ENCODE results near the gene RER1.

Gene RER1

DNA sequence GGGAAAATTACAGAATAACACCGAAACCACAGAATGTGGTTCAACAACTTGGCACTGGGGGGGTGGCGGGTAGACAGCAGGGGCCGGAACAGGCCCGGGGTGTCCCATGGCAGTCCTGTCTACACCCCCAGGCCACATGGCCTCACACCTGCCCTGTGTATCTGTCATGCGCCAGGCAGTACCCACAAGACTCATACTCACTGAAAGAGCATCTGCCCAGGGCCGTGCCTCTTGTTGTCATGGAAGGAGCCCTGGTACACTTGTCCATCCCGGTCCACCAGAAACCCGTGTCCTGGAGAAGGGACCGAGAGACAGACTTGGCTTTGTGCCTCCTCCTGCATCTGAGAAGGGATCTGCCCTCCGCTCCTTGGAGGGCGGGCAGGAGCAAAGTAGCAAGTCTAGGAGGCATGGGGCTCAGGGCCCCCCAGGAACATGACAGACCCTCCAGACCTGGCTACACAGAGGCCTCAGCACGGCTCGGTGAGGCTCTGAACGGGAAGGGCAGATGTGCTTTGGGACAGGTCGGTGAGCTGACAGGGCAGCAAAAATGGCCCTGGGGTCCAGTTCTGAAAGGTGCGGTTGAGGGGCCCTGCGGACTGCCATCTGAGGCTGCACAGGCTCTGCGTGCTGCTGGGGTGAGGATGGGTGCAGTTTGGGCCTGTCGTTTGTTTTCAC is 5.9 kb upstream of the RER1 start:
- no peaks in the 10 kb centered on the region for H3K27me3 ChIP-seq (ENCODE audit: control insufficient read depth in 1 of 2, insufficient read depth in 1 of 2, low read length in 2 of 2)
- H4K91ac ChIP-seq (ENCODE audit: low read length), result no peak overlapping the region
- no peak overlapping the region for H2AFZ ChIP-seq (ENCODE audit: low read depth, low read length)
- 94% methylated on average over 19 of the region's 19 CpGs for WGBS
- H4K8ac ChIP-seq (ENCODE audit: low read length), result no peak overlapping the region
- no peak overlapping the region for H2BK5ac ChIP-seq (ENCODE audit: low read depth, low read length, poor library complexity, severe bottlenecking)
- H3K18ac ChIP-seq (ENCODE audit: low read depth in 1 of 2, low read length in 2 of 2), result no peak overlapping the region
- no peak overlapping the region for H2BK15ac ChIP-seq (ENCODE audit: low read depth, poor library complexity, severe bottlenecking)
- H3K4me3 ChIP-seq (ENCODE audit: insufficient read depth in 1 of 2, low read depth in 1 of 2, low read length in 2 of 2), result no peak overlapping the region
- H3K27ac ChIP-seq (ENCODE audit: low read length, poor library complexity, severe bottlenecking), result no peak overlapping the region
- H3K4me2 ChIP-seq (ENCODE audit: low read length, poor library complexity, severe bottlenecking), result peak overlapping the region; percentile 18
- no peak for DNase-seq
- no peak overlapping the region for H3K4ac ChIP-seq (ENCODE audit: low read depth in 1 of 2, low read length in 2 of 2)
- no peak overlapping the region for H2BK12ac ChIP-seq (ENCODE audit: low read length in 2 of 2)
- no peak overlapping the region for H2AK5ac ChIP-seq (ENCODE audit: low read length, severe bottlenecking)
- H3K36me3 ChIP-seq (ENCODE audit: control insufficient read depth in 1 of 2, insufficient read depth in 2 of 2, low read depth in 1 of 2, low read length in 2 of 2), result peaks cover 17 to 40% of the 10 kb centered on the region in 2 experiments
- peaks cover 15% of the 10 kb centered on the region for H3K4me1 ChIP-seq (ENCODE audit: control insufficient read depth, insufficient read depth, low read depth, low read length)
- no peak overlapping the region for H2BK120ac ChIP-seq (ENCODE audit: low read depth, low read length)
- no peaks in the 10 kb centered on the region for H3K9me3 ChIP-seq (ENCODE audit: control insufficient read depth, low read length)
- H3K79me1 ChIP-seq (replicated peaks; ENCODE audit: low read length, poor library complexity, severe bottlenecking), result peaks cover 16% of the 10 kb centered on the region
- H3K9ac ChIP-seq (ENCODE audit: low read length), result no peak overlapping the region
- H3K23ac ChIP-seq (ENCODE audit: low read length in 2 of 2), result no peak overlapping the region
- H3K14ac ChIP-seq (ENCODE audit: low read length in 2 of 2), result no peak overlapping the region

GRCh38 chr1:2386636-2387611 is 4.7 kb upstream of the RER1 start:
- 97% methylated on average over 30 of the region's 30 CpGs for WGBS

DNA sequence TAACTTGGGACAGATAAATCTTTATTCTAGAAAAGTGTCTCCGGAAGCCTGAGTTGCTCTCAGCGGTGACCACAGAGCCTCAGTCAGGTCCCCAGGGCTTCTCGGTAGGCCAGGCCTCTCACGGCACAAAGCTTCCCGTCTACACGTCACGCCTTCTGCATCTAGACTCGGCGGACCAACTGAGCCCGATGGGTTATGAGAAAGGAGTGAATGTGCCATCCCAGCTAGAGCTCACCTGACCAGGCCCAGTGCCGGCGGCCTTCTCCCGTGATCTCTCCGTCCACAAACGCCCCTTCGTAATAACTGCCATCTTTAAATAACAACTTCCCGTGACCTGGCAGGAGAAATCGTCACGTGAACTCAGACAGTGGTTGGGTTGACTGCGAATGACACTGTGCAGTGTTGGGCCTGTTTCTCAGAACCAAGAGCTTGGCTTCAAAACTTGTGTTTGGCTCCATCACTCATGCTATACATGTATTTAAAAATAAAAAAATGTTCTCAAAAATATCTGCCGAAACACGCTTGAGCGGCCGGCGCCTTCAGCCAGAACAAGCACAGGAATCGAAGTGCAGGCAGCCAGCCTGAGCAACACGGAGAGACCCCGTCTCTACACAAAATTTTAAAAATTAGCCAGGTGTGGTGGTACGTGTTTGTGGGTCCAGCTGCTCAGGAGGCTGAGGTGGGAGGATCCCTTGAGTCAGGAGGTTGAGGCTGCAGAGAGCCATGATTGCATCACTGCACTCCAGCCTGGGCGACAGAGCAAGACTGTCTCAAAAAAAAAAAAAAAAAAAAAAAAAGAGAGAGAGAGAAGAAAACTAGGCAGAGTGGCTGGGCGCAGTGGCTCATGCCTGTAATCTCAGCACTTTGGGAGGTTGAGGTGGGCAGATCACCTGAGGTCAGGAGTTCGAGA is 3.4 kb upstream of the RER1 start:
- no peak overlapping the region for H3K23ac ChIP-seq (ENCODE audit: low read length in 2 of 2)
- H3K4me2 ChIP-seq (ENCODE audit: low read length, poor library complexity, severe bottlenecking), result no peak overlapping the region
- no peak overlapping the region for H3K27ac ChIP-seq (ENCODE audit: low read length, poor library complexity, severe bottlenecking)
- no peak overlapping the region for H2BK12ac ChIP-seq (ENCODE audit: low read length in 2 of 2)
- H3K4ac ChIP-seq (ENCODE audit: low read depth in 1 of 2, low read length in 2 of 2), result no peak overlapping the region
- peaks cover 18% of the 10 kb centered on the region for H3K79me1 ChIP-seq (replicated peaks; ENCODE audit: low read length, poor library complexity, severe bottlenecking)
- no peak for DNase-seq
- peaks cover 21 to 41% of the 10 kb centered on the region in 2 experiments for H3K36me3 ChIP-seq (ENCODE audit: control insufficient read depth in 1 of 2, insufficient read depth in 2 of 2, low read depth in 1 of 2, low read length in 2 of 2)
- H3K4me1 ChIP-seq (ENCODE audit: control insufficient read depth, insufficient read depth, low read depth, low read length), result peaks cover 15% of the 10 kb centered on the region
- H2BK15ac ChIP-seq (ENCODE audit: low read depth, poor library complexity, severe bottlenecking), result no peak overlapping the region
- no peak overlapping the region for H3K9ac ChIP-seq (ENCODE audit: low read length)
- H3K9me3 ChIP-seq (ENCODE audit: control insufficient read depth, low read length), result no peaks in the 10 kb centered on the region
- no peak overlapping the region for H2BK5ac ChIP-seq (ENCODE audit: low read depth, low read length, poor library complexity, severe bottlenecking)
- no peak overlapping the region for H4K91ac ChIP-seq (ENCODE audit: low read length)
- no peak overlapping the region for H3K18ac ChIP-seq (ENCODE audit: low read depth in 1 of 2, low read length in 2 of 2)
- no peak overlapping the region for H4K8ac ChIP-seq (ENCODE audit: low read length)
- H2AFZ ChIP-seq (ENCODE audit: low read depth, low read length), result no peak overlapping the region
- H2BK120ac ChIP-seq (ENCODE audit: low read depth, low read length), result no peak overlapping the region
- no peak overlapping the region for H3K4me3 ChIP-seq (ENCODE audit: insufficient read depth in 1 of 2, low read depth in 1 of 2, low read length in 2 of 2)
- no peaks in the 10 kb centered on the region for H3K27me3 ChIP-seq (ENCODE audit: control insufficient read depth in 1 of 2, insufficient read depth in 1 of 2, low read length in 2 of 2)
- 97% methylated on average over 32 of the region's 32 CpGs for WGBS
- no peak overlapping the region for H3K14ac ChIP-seq (ENCODE audit: low read length in 2 of 2)
- no peak overlapping the region for H2AK5ac ChIP-seq (ENCODE audit: low read length, severe bottlenecking)

More at GRCh38 chr1:2386636-2387611, 4.7 kb upstream of the RER1 start:
- Histone ChIP-seq H2BK12ac (ENCODE audit: low read length in 2 of 2) (no peak overlapping the region), H3K23ac (ENCODE audit: low read length in 2 of 2) (no peak overlapping the region), H3K9ac (ENCODE audit: low read length) (no peak overlapping the region), H2AFZ (ENCODE audit: low read depth, low read length) (no peak overlapping the region), H2BK5ac (ENCODE audit: low read depth, low read length, poor library complexity, severe bottlenecking) (no peak overlapping the region), H3K4me2 (ENCODE audit: low read length, poor library complexity, severe bottlenecking) (no peak overlapping the region), H3K4me3 (ENCODE audit: insufficient read depth in 1 of 2, low read depth in 1 of 2, low read length in 2 of 2) (no peak overlapping the region), H3K79me1 (replicated peaks; ENCODE audit: low read length, poor library complexity, severe bottlenecking) (peaks cover 20% of the 10 kb centered on the region), H2BK15ac (ENCODE audit: low read depth, poor library complexity, severe bottlenecking) (no peak overlapping the region), H2BK120ac (ENCODE audit: low read depth, low read length) (no peak overlapping the region), H3K36me3 (ENCODE audit: control insufficient read depth in 1 of 2, insufficient read depth in 2 of 2, low read depth in 1 of 2, low read length in 2 of 2) (peaks cover 17 to 40% of the 10 kb centered on the region in 2 experiments), H3K4me1 (ENCODE audit: control insufficient read depth, insufficient read depth, low read depth, low read length) (peaks cover 10% of the 10 kb centered on the region), H3K14ac (ENCODE audit: low read length in 2 of 2) (no peak overlapping the region), H2AK5ac (ENCODE audit: low read length, severe bottlenecking) (no peak overlapping the region), H3K9me3 (ENCODE audit: control insufficient read depth, low read length) (no peaks in the 10 kb centered on the region), H3K27ac (ENCODE audit: low read length, poor library complexity, severe bottlenecking) (no peak overlapping the region), H3K4ac (ENCODE audit: low read depth in 1 of 2, low read length in 2 of 2) (no peak overlapping the region), H4K91ac (ENCODE audit: low read length) (no peak overlapping the region), H3K18ac (ENCODE audit: low read depth in 1 of 2, low read length in 2 of 2) (no peak overlapping the region), H3K27me3 (ENCODE audit: control insufficient read depth in 1 of 2, insufficient read depth in 1 of 2, low read length in 2 of 2) (no peaks in the 10 kb centered on the region), H4K8ac (ENCODE audit: low read length) (no peak overlapping the region)
- DNase-seq, result no peak
